Amniotic epithelial cell (primary cell): Measurements from ENCODE around the gene FAM53B.
A peak's percentile ranks its signal among the peaks of the same experiment; 100 is the strongest.

Source experiments
- DNase-seq: peaks from one replicate; pipeline ENCODE4 v3.0.0-alpha.2; 2010; ENCODE audit warnings: low read depth

Gene FAM53B

GRCh38 chr10:124727361-124727960 lies 16.7 kb downstream of the FAM53B start:
- DNase-seq, result no peak

GRCh38 chr10:124725791-124726190 lies 18.4 kb downstream of the FAM53B start:
- no peak for DNase-seq

DNA sequence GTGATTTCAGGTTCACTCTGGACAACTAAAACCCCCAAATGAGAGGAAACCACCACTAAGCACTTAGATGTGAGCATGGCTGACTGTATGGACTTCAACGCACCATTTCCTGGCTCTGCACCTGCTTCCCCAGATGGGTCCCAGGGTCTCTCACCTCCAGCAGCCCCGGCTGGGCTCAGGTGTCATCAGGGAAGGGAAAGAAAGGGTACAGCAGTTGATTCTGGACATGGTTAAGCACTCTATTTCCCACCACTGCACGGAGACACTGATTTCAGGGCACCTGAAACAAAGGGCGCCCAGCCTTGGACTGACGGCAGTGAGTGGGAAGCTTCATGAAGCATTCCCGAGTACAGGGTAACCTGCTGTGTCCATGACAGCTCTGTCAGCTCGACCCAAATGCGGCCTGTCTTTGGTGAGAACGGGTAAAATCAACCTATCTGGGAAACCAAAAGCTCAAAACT lies 19.0 kb downstream of the FAM53B start:
- DNase-seq, result no peak

- DNase-seq, result no peak
These were observed 19.7 kb downstream of the FAM53B start for GRCh38 chr10:124724279-124725027.

- DNase-seq, result no peak
These were observed 20.4 kb downstream of the FAM53B start for GRCh38 chr10:124723826-124724225.

- no peak for DNase-seq
These were observed 21.1 kb downstream of the FAM53B start for GRCh38 chr10:124722798-124723783.

DNA sequence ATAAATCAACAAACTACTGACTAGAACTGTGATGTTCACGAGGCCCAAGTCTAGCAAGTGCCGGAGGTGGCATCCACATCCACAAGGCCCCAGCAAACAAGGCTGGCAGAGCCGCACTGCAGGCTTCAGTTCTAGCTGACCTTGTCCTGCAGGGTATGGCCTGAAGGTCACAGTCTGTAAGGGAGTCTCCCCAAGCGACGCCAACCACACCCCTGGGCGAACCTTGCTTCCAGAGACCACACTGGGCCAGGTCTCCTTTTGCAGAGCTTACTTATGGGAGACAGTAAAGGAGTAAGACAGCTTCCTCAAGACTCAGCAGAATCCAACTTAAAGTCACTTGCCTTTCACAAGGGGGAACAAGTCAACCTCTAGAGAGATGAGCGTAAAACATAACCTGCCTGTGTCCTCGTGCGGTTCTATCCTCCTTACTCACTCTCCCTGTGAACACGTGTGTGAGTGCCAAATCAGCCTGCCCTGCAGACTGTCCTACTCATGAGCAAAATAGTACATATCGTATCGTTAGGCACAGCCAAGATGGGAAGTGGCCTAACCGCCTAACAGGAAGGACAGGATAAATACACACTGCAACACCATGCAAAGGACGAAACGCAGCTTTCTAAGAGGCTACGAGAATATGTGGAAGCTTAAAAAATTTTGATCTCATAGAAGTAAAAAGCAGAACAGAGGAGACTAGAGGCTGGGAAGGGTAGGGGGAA lies 22.7 kb downstream of the FAM53B start:
- DNase-seq, result no peak

- no peak for DNase-seq
These were observed 24.8 kb downstream of the FAM53B start for GRCh38 chr10:124719213-124719851.

- DNase-seq, result peak; percentile 87
These were observed 26.1 kb downstream of the FAM53B start for GRCh38 chr10:124717911-124718741.

- no peak for DNase-seq
These were observed 27.0 kb downstream of the FAM53B start for GRCh38 chr10:124717041-124717757.

DNA sequence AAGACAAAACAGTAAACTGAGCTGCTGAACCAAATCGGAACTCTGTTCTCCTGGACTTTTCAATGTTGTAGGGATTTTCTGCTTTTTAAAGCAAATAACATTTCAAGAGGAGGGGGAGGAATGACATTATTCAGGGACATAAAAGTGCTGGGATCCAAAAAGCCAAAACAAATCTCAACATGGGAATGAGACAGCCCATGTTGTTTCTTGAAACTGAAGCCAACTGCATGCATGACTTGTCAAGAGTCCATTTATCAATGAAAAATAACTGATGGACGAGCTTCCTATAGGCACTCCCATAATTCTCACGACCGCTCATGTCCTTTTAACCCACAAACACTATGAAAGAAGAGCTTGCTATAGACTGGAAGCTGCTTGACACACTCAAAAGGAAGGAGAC lies 27.8 kb downstream of the FAM53B start:
- no peak for DNase-seq

DNA sequence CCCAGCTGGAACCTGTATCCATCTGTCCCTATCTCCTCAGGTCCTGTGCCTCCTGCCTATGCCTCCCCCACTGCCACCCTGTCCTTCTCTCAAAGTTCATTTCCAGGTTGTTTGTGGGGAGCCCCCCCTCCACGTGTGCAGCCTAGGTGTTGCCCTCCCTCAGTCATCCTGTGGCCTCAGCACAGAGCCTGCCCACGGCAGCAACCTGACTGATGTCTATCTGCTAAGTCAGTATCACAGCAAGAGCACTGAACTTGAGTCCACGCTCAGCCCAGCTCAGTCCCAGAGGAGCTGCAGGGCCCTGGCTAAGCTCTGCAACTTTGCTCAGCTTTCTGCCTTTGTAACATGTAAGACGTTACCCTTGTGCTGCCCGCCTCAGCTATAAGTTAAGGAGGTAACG lies 28.7 kb downstream of the FAM53B start:
- no peak for DNase-seq

DNA sequence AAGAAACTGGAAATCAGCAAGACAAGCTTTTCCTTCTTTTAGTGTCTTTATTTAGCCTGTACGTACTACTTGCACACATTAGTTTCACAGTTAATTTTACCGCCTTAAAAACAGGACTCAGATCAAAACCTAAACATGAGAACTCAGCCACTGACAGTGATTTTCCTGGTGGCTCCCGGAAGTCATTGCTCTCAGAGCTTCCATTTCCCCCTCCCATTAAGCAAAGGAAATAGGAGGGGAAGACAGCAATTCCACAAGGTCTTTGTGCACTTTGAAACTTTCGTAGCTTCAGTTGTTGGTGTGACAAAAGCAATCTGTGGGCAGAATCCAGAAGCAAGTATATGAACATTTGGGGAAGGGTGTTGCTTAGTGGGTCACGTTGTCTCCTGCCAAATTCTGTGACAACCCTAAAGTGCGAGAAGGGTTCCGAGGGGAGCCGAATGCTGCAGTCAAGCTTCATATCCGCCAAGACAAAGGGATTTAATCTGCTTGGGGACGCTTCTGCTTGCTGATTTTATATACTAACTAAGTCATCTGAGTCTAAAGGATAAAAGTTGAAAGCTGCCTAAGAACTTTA lies 30.4 kb downstream of the FAM53B start:
- no peak for DNase-seq

GRCh38 chr10:124712704-124713407 lies 31.3 kb downstream of the FAM53B start:
- no peak for DNase-seq

DNA sequence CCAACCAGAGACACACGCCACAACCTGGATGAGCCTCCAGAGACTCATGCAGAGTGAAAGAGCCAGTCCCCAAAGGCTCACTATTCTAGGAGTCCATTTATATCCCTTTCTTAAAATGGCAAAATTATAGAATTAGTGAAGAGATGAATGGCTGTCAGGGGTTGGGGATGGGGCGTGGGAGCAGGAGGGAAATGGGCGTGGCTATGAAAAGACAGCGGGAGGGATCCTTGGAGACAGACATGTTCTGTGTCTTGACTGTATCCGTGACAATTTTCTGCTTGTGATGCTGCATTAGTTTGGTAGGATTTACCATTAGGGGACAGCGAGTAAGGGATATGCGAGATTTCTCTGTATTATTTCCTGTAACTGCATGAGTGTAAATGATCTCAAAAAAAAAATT lies 33.0 kb downstream of the FAM53B start:
- DNase-seq, result no peak

GRCh38 chr10:124710266-124710881 lies 33.8 kb downstream of the FAM53B start:
- no peak for DNase-seq

DNA sequence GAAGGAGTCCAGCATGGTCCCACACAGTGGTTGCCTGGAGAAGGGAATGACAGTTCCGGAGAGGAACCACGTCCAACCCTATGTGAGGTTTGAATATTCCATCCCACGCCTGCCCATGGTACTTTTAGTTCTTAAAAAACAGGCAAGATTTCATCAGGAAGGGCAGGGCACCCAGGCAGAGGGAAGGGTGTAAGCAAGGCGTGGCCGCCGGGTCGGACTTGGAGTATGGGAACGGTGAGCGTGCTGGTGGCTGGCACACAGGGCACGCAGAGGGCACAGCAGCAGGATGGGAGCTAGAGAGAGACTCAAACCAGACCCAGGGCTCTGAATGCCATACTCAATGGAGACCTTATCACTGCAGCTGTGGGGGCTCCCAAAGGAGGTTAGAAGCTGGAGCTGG lies 34.3 kb downstream of the FAM53B start:
- no peak for DNase-seq

DNA sequence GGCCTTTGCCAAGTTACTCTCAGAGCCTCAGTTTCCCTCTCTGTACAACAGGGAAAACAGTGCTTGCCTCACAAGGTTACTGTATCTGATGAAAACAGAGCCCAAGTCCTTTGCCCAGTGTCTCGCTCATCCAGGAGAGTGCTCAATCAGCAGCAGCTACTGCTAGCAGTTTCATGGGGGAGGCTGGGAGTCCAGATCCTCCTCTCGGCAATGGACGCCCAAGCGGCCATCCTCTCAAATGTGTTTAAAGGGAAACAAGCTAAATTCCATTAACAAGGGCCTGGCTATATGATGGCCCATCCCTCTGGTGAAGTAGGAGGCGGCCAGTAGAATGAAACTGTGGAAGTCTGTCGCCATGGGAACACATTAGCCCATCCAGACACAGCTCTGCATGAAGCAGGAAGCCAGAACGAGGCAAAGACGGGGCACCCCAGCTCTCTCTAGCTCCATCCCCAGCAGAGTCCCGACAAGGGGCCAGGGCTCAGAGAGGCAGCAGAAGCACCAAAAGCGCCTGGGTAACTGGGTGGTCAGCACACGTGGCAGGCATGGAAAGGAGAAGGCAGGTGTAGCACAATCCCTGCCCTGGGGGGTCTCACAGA lies 35.2 kb downstream of the FAM53B start:
- peak; percentile 61 for DNase-seq
